Left ventricle myocardium inferior (tissue), 1 donor: ENCODE results near the gene TICAM1. TPM values are rescaled to one million over a fixed set of nuclear protein-coding genes. Genes with fewer than 3 reads are reported as not detected.
"Not testable (repeated sequence)": the region's sequence is repeated elsewhere in the genome, so short reads cannot be mapped to it uniquely, and the experiment has no call there.

Experiments
- DNase-seq: peaks from one replicate; pipeline ENCODE4 v3.0.0-alpha.2; 2020
- H3K27ac ChIP-seq: fragments of 200-600 bp; replicated peaks from 2 replicates; pipeline ENCODE4 v1.8.0; 2021
- H3K27me3 ChIP-seq: fragments of 200-600 bp; 2 replicates; pipeline ENCODE4 v1.8.0; 2021; ENCODE audit warnings: low read depth
- H3K36me3 ChIP-seq: fragments of 200-600 bp; 2 replicates; pipeline ENCODE4 v1.8.0; 2021
- H3K4me1 ChIP-seq: fragments of 200-600 bp; 2 replicates; pipeline ENCODE4 v1.8.0; 2021
- H3K4me3 ChIP-seq: fragments of 200-600 bp; 2 replicates; pipeline ENCODE4 v1.8.0; 2021; ENCODE audit warnings: mild to moderate bottlenecking, moderate library complexity
- H3K9me3 ChIP-seq: fragments of 200-600 bp; replicated peaks from 2 replicates; pipeline ENCODE4 v1.8.0; 2021
- intact Hi-C: fragments of 100-400 bp; cut with micrococcal nuclease; formaldehyde crosslinking; loops from one replicate; pipeline ENCODE4 v1.11.0; 2022
- total RNA-seq: library from RNA; stranded (reverse); fragmentation: NEBNext Ultra II Directional; extraction: Animal tissue kit (Norgen Biotek cat#: 25700); gene quantifications from one replicate; pipeline ENCODE4 v1.2.1, GENCODE V29; 2021
- TF ChIP-seq, protein P1 (sequence below): fragments of 200-600 bp; IDR thresholded peaks from 2 replicates; pipeline ENCODE4 v1.8.0; 2021; ENCODE audit warnings: antibody characterized with exemption, mild to moderate bottlenecking, borderline replicate concordance
- donor health status: DM: no; HTN: yes; CAD: no; lungs with severe emphysema.

The TICAM1 gene
- total RNA-seq, 1 donor from 2014 or later, result 6.1 TPM

DNA sequence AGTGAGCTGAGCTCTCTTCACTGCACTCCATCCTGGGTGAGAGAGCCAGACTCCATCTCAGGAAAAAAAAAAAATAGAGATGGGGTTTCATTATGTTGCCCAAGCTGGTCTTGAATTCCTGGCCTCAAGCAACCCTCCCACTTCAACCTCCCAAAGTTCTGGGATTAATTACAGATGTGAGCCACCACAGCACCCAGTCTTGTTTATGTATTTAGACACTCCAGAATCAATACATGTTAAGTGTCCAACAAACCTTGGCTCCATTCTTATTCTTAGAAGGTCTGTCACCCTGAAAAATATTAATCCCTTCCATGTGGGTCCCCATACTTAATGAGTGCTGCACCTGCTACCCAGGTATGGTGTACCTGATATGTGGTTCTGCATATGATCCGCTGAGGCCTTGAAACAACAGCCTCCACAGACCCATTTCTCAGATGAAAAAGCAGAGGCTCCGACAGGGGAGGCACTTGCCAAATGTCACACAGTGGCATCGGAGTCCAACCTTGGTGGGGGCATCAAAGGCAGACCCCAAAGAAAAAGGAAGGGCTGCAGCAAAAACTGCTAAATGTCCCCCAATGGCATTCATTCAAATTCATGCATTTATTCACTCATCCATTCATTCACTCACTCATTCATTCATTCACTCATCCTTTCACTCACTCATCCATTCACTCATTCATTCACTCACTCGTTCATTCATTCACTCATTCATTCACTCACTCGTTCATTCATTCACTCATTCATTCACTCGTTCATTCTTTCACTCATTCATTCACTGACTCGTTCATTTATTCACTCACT, 16.7 kb downstream of the TICAM1 start:
- Histone ChIP-seq H3K36me3 (peaks cover 20% of the 10 kb centered on the region), H3K4me3 (peak overlapping the region; percentile 52), H3K4me1 (peaks cover 34% of the 10 kb centered on the region), H3K9me3 (no peaks in the 10 kb centered on the region), H3K27me3 (no peaks in the 10 kb centered on the region), H3K27ac (no peak overlapping the region)
- intact Hi-C loops, result loop anchor here (5.0 kb wide), 1 partner anchor 37 kb away; no protein-coding TSS in a partner anchor
- TF ChIP-seq, protein P1, sequence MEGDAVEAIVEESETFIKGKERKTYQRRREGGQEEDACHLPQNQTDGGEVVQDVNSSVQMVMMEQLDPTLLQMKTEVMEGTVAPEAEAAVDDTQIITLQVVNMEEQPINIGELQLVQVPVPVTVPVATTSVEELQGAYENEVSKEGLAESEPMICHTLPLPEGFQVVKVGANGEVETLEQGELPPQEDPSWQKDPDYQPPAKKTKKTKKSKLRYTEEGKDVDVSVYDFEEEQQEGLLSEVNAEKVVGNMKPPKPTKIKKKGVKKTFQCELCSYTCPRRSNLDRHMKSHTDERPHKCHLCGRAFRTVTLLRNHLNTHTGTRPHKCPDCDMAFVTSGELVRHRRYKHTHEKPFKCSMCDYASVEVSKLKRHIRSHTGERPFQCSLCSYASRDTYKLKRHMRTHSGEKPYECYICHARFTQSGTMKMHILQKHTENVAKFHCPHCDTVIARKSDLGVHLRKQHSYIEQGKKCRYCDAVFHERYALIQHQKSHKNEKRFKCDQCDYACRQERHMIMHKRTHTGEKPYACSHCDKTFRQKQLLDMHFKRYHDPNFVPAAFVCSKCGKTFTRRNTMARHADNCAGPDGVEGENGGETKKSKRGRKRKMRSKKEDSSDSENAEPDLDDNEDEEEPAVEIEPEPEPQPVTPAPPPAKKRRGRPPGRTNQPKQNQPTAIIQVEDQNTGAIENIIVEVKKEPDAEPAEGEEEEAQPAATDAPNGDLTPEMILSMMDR, result no peak
- no peak for DNase-seq

- no peak overlapping the region for H3K27ac ChIP-seq
Measured at GRCh38 chr19:4811328-4812131, 20.0 kb downstream of the TICAM1 start.

DNA sequence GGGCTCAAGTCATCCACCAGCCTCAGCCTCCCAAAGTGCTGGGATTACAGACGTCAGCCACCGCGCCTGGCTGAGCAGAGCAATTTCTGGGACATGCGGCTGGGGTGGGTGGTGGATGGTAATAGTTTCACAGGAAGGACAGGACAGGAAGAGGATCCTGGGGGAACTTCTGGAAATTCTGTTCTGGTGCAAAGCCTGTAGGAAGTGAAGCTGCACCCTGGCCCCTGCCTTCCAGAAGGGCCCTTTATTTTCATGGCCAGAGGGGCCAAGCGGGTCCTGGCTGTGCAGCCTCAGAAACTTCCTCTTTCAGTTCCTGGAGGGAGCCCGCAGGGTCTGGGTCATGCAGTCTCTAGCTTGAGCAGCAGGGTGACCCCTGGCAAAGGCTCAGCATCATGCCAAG, 24.3 kb downstream of the TICAM1 start:
- TF ChIP-seq, protein P1, result no peak
- H3K4me1 ChIP-seq, result peaks cover 16% of the 10 kb centered on the region
- H3K27ac ChIP-seq, result no peak overlapping the region
- H3K27me3 ChIP-seq, result no peaks in the 10 kb centered on the region
- no peak overlapping the region for H3K4me3 ChIP-seq
- no peak for DNase-seq
- no peaks in the 10 kb centered on the region for H3K36me3 ChIP-seq
- no peaks in the 10 kb centered on the region for H3K9me3 ChIP-seq
- intact Hi-C loops, result loop anchor here (5.0 kb wide), 1 partner anchor 105 kb away; no protein-coding TSS in a partner anchor

More at GRCh38 chr19:4811328-4812131, 20.0 kb downstream of the TICAM1 start:
- Histone ChIP-seq H3K4me3 (no peak overlapping the region), H3K9me3 (no peaks in the 10 kb centered on the region), H3K27me3 (no peaks in the 10 kb centered on the region), H3K36me3 (peaks cover 3% of the 10 kb centered on the region), H3K4me1 (peaks cover 27% of the 10 kb centered on the region)
- intact Hi-C loops, result loop anchor here (5.0 kb wide), 1 partner anchor 41 kb away; no protein-coding TSS in a partner anchor
- TF ChIP-seq, protein P1, result peak; percentile 94
- peak; percentile 85 for DNase-seq

GRCh38 chr19:4806384-4806783, 25.1 kb downstream of the TICAM1 start:
- Histone ChIP-seq H3K9me3 (no peaks in the 10 kb centered on the region), H3K4me1 (peaks cover 24% of the 10 kb centered on the region), H3K4me3 (no peak overlapping the region), H3K27me3 (no peaks in the 10 kb centered on the region), H3K36me3 (no peaks in the 10 kb centered on the region), H3K27ac (no peak overlapping the region)
- TF ChIP-seq, protein P1, result no peak
- intact Hi-C loops, result loop anchor here (5.0 kb wide), 1 partner anchor 106 kb away; no protein-coding TSS in a partner anchor
- DNase-seq, result no peak

DNA sequence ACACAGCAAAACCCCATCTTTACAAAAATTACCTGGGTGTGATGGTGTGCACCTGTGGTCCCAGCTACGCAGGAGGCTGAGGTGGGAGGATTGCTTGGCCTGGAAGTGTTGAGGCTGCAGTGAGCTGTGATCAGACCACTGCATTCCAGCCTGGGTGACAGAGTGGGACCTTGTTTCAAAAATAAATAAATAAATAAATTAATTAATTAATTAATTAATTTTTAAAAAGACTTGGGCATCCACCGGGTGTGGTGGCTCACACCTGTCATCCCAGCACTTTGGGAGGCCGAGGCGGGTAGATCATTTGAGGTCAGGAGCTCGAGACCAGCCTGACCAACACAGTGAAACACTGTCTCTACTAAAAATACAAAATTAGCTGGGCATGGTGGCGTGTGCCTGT, 26.4 kb downstream of the TICAM1 start:
- H3K36me3 ChIP-seq, H3K27me3 ChIP-seq, DNase-seq, H3K27ac ChIP-seq, H3K4me3 ChIP-seq, H3K9me3 ChIP-seq: not testable (repeated sequence)
- H3K4me1 ChIP-seq, result peaks cover 37% of the 10 kb centered on the region
- intact Hi-C loops, result loop anchor here (5.0 kb wide), 1 partner anchor 107 kb away; no protein-coding TSS in a partner anchor
